HG03159 (cell line): ENCODE results near the gene MIR17HG.
"Not testable (repeated sequence)": the region's sequence is repeated elsewhere in the genome, so short reads cannot be mapped to it uniquely, and the experiment has no call there.

Experiments used
- ATAC-seq: cut with Tn5 transposase; IDR thresholded peaks from one replicate; pipeline ENCODE4 v1.9.1; 2021; ENCODE audit warnings: mild to moderate bottlenecking, moderate library complexity; ENCODE audit not compliant: unreplicated experiment

MIR17HG gene

GRCh38 chr13:91347202-91347995 is at the start of gene MIR17HG:
MIR17HG (plus strand) TSS chr13:91347687.
- peak; percentile 49 for ATAC-seq

- ATAC-seq, result no peak
These were observed 49.4 kb upstream of the MIR17HG start for GRCh38 chr13:91298060-91298459.

GRCh38 chr13:91302111-91302510 is 45.4 kb upstream of the MIR17HG start:
- ATAC-seq, result peak; percentile 93

- no peak for ATAC-seq
These were observed 44.5 kb upstream of the MIR17HG start for GRCh38 chr13:91303031-91303430.

GRCh38 chr13:91304741-91305140 is 42.7 kb upstream of the MIR17HG start:
- ATAC-seq, result no peak

- ATAC-seq, result no peak
These were observed 41.8 kb upstream of the MIR17HG start for GRCh38 chr13:91305652-91306051.

- ATAC-seq, result no peak
These were observed 39.6 kb upstream of the MIR17HG start for GRCh38 chr13:91307887-91308286.

GRCh38 chr13:91308299-91308698 is 39.2 kb upstream of the MIR17HG start:
- ATAC-seq, result no peak

GRCh38 chr13:91311491-91311890 is 36.0 kb upstream of the MIR17HG start:
- no peak for ATAC-seq

- no peak for ATAC-seq
These were observed 35.2 kb upstream of the MIR17HG start for GRCh38 chr13:91312324-91312723.

GRCh38 chr13:91313103-91313502 is 34.4 kb upstream of the MIR17HG start:
- ATAC-seq, result peak; percentile 82

GRCh38 chr13:91313581-91313980 is 33.9 kb upstream of the MIR17HG start:
- peak; percentile 59 for ATAC-seq

GRCh38 chr13:91314888-91315287 is 32.6 kb upstream of the MIR17HG start:
- ATAC-seq, result no peak

- no peak for ATAC-seq
These were observed 28.6 kb upstream of the MIR17HG start for GRCh38 chr13:91318886-91319285.

GRCh38 chr13:91319996-91320395 is 27.5 kb upstream of the MIR17HG start:
- no peak for ATAC-seq

- not testable (repeated sequence) for ATAC-seq
These were observed 26.5 kb upstream of the MIR17HG start for GRCh38 chr13:91320990-91321389.

GRCh38 chr13:91323349-91323748 is 24.1 kb upstream of the MIR17HG start:
- ATAC-seq, result no peak

- ATAC-seq, result no peak
These were observed 21.3 kb upstream of the MIR17HG start for GRCh38 chr13:91326146-91326545.

GRCh38 chr13:91328726-91329125 is 18.8 kb upstream of the MIR17HG start:
- ATAC-seq, result no peak

GRCh38 chr13:91329733-91330132 is 17.8 kb upstream of the MIR17HG start:
- ATAC-seq, result no peak

- peak; percentile 76 for ATAC-seq
These were observed 16.2 kb upstream of the MIR17HG start for GRCh38 chr13:91331047-91331915.

- ATAC-seq, result no peak
These were observed 1.4 kb upstream of the MIR17HG start for GRCh38 chr13:91346062-91346461.
